WI38 (cell line): ENCODE results near the gene PTGIS.
A peak's percentile ranks its signal among the peaks of the same experiment; 100 is the strongest.

ENCODE experiments used
- H3K4me3 ChIP-seq: 2 replicates; pipeline ENCODE4 v1.5.1; 2011; ENCODE audit warnings: low read depth, mild to moderate bottlenecking, control low read depth, low read length
- TF ChIP-seq, protein P1 (sequence below): IDR thresholded peaks from 2 replicates; pipeline ENCODE4 v1.5.1; 2012; ENCODE audit warnings: low read depth, mild to moderate bottlenecking, control low read depth, low read length

The PTGIS gene

DNA sequence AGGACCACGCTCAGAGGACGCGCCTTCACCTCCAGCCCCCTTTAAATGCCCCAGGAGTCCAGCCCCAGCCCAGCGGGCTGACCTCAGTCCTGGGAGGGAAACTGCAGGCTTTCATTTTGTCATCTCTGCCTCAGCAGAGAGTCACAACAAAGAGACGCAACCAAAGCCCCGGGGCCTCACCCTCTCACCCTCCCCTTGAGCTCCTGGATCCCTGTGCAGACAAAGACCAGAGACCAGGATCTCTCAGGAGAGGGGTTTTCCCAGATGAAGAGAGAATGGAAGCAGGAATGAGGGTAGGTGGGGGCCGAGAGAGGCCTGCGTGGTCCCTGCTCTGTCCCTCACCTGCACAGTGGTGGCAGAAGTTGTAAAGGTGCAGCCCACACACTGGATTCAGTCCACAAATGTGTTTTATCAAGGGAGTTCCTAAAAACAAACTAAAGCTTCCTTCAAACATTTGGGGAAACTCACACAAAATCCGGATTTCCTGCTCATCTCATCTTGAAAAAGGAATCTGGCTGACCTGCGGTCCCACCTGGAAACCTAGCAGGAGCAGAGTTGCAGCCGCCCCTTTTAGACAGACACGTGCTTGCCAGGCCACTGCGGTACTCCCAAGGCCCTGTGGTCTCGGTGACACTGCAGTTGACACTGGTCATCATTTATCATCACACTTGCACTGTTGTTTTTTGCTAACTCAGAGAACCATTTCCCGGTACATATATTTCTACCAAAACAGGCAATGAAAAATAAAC, 27.1 kb downstream of the PTGIS start:
- H3K4me3 ChIP-seq: no peak overlapping the region
- TF ChIP-seq, protein P1, sequence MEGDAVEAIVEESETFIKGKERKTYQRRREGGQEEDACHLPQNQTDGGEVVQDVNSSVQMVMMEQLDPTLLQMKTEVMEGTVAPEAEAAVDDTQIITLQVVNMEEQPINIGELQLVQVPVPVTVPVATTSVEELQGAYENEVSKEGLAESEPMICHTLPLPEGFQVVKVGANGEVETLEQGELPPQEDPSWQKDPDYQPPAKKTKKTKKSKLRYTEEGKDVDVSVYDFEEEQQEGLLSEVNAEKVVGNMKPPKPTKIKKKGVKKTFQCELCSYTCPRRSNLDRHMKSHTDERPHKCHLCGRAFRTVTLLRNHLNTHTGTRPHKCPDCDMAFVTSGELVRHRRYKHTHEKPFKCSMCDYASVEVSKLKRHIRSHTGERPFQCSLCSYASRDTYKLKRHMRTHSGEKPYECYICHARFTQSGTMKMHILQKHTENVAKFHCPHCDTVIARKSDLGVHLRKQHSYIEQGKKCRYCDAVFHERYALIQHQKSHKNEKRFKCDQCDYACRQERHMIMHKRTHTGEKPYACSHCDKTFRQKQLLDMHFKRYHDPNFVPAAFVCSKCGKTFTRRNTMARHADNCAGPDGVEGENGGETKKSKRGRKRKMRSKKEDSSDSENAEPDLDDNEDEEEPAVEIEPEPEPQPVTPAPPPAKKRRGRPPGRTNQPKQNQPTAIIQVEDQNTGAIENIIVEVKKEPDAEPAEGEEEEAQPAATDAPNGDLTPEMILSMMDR: no peak

DNA sequence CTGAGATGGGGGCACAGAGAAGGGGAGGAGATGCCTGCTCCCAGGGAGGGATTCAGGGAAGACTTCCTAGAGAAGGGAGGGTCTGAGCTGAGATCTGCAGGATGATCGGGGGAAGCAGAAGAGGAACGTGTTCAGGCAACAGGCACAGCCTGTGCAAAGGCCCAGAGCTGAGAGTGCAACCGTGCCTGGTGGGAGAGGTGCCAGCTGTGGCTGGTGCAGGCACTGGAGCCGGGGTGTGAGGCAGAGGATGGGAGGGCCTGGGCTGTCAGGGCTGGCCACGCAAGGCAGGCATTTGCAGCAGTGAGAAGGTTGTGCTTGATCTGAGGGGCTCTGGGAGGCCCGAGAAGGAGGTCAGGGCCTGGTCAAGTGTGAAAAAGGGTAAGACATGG, 27.7 kb downstream of the PTGIS start:
- TF ChIP-seq, protein P1: no peak
- H3K4me3 ChIP-seq: no peak overlapping the region

GRCh38 chr20:49539481-49540231, 28.3 kb downstream of the PTGIS start:
- TF ChIP-seq, protein P1: no peak
- H3K4me3 ChIP-seq: no peak overlapping the region

- TF ChIP-seq, protein P1: no peak
- H3K4me3 ChIP-seq: no peak overlapping the region
Measured at GRCh38 chr20:49538950-49539349, 29.0 kb downstream of the PTGIS start.

- no peak overlapping the region for H3K4me3 ChIP-seq
- TF ChIP-seq, protein P1: peak; percentile 85
Measured at GRCh38 chr20:49534255-49534712, 33.7 kb downstream of the PTGIS start.

DNA sequence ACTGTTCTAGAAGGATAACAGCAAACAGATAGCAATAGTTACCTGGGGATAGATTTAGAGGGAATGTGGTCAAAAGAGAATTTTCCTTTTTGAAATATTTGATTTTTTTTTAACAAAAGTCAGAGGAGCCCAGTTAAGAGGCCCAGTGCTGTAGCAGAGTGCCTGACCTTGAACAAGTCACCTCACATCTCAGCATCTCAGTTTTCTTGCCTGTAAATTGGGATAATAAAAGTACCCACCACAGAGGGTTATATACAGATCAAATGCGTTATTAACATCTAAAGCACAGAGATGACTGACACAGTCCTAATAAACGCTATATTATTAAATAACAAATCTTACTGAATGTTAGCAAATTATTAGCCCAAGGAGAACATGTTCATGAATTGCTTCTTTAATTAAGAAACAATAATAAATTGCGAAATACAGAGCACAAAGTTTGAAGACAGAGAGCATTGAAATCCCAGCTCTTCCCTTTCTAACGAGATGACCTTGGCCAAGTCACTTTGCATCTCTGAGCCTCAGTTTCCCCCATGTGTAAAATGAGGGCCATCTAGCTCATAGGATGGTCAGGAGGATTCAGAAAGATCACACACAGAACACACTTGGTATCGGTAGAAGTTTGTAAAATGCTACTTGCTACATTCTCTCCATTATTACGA, 35.5 kb downstream of the PTGIS start:
- no peak overlapping the region for H3K4me3 ChIP-seq
- TF ChIP-seq, protein P1: no peak
